PC-3 (cell line): ENCODE measurements around the gene LGALS9. TPM values are rescaled to one million over a fixed set of nuclear protein-coding genes. Genes with fewer than 3 reads are reported as not detected.

ENCODE experiments used
- ATAC-seq: fragments of 200-7000 bp; cut with Tn5 transposase; 2 replicates; pipeline ENCODE4 v1.9.1; 2020; ENCODE audit warnings: mild to moderate bottlenecking, moderate library complexity
- BruUV-seq: library from RNA; stranded (reverse); fragments of 400-500 nt; replicated peaks from 2 replicates; lab custom pipeline; 2021; lab: Mats Ljungman, UMichigan
- CTCF ChIA-PET: fragments of 300-600 bp; sonication (Branson Sonifier 250); formaldehyde crosslinking; loops from one replicate; lab custom pipeline; 2022; ENCODE audit warnings: antibody characterized with exemption; lab: Charles Lee
- POLR2A ChIA-PET: fragments of 300-600 bp; sonication (Branson Sonifier 250); formaldehyde crosslinking; loops from one replicate; lab custom pipeline; 2022; ENCODE audit warnings: antibody characterized with exemption; ENCODE audit not compliant: unreplicated experiment; lab: Charles Lee
- DNase-seq: peaks from one replicate; pipeline ENCODE4 v3.0.0-alpha.2; 2015
- H2AFZ ChIP-seq: fragments of 300-600 bp; sonication (generic); 2 replicates; pipeline ENCODE4 v1.6.0; 2016; ENCODE audit warnings: antibody characterized with exemption, low read length
- H3F3A ChIP-seq: fragments of 300-600 bp; sonication (generic); one replicate; pipeline ENCODE4 v1.6.0; 2017; ENCODE audit warnings: antibody characterized with exemption, low read length, control low read depth, mild to moderate bottlenecking; ENCODE audit not compliant: unreplicated experiment
- H3K27ac ChIP-seq: fragments of 300-600 bp; sonication (generic); 2 replicates; pipeline ENCODE4 v1.5.1; 2016; ENCODE audit warnings: mild to moderate bottlenecking, low read length
- H3K27me3 ChIP-seq: fragments of 300-600 bp; sonication (generic); 2 replicates; pipeline ENCODE4 v1.6.1; 2016; ENCODE audit warnings: low read length, mixed read lengths
- H3K36me3 ChIP-seq: fragments of 300-600 bp; sonication (generic); 2 replicates; pipeline ENCODE4 v1.6.1; 2016; ENCODE audit warnings: low read depth, mixed run types, low read length, mixed read lengths
- H3K4me1 ChIP-seq: fragments of 300-600 bp; sonication (generic); 2 replicates; pipeline ENCODE4 v1.5.1; 2016; ENCODE audit warnings: low read length; ENCODE audit not compliant: insufficient read depth
- H3K4me2 ChIP-seq: fragments of 300-600 bp; sonication (generic); 2 replicates; pipeline ENCODE4 v1.6.0; 2016; ENCODE audit warnings: low read length
- H3K4me3 ChIP-seq: fragments of 300-600 bp; sonication (generic); 2 replicates; pipeline ENCODE4 v1.5.1; 2016; ENCODE audit warnings: mild to moderate bottlenecking, low read length, mixed read lengths
- H3K79me2 ChIP-seq: fragments of 300-600 bp; sonication (generic); 2 replicates; pipeline ENCODE4 v1.6.1; 2017; ENCODE audit warnings: low read length, mixed read lengths
- H3K9ac ChIP-seq: fragments of 300-600 bp; sonication (generic); 2 replicates; pipeline ENCODE4 v1.6.0; 2016; ENCODE audit warnings: mild to moderate bottlenecking, low read length
- H3K9me2 ChIP-seq: fragments of 300-600 bp; sonication (generic); replicated peaks from 2 replicates; pipeline ENCODE4 v1.6.1; 2016; ENCODE audit warnings: mixed run types, low read length, mixed read lengths
- H3K9me3 ChIP-seq: fragments of 300-600 bp; sonication (generic); 2 replicates; pipeline ENCODE4 v1.6.1; 2016; ENCODE audit warnings: low read length, mixed read lengths
- H4K20me1 ChIP-seq: fragments of 300-600 bp; sonication (generic); 2 replicates; pipeline ENCODE4 v1.6.1; 2016; ENCODE audit warnings: low read length, mixed read lengths
- EZH2 ChIP-seq: fragments of 300-600 bp; sonication (generic); IDR thresholded peaks from one replicate; pipeline ENCODE4 v1.6.1; 2017; ENCODE audit warnings: antibody characterized with exemption, mild to moderate bottlenecking, low read length; ENCODE audit not compliant: unreplicated experiment
- EZH2phosphoT487 ChIP-seq: fragments of 300-600 bp; sonication (generic); IDR thresholded peaks from 2 replicates; pipeline ENCODE4 v1.6.1; 2018; ENCODE audit warnings: mild to moderate bottlenecking, antibody characterized with exemption, low read length, borderline replicate concordance
- intact Hi-C: fragments of 100-400 bp; cut with micrococcal nuclease; formaldehyde crosslinking; loops from 2 replicates; pipeline ENCODE4 v1.9.0; 2023
- total RNA-seq: library from RNA; depleted of rRNA; stranded (reverse); fragments of >200 nt; gene quantifications from 2 replicates; pipeline ENCODE4 v1.2.3, GENCODE V29; 2014
- TF ChIP-seq, protein P1 (sequence below): fragments of 300-600 bp; sonication (generic); conservative IDR thresholded peaks from 2 replicates; pipeline ENCODE4 v1.5.1; 2017; ENCODE audit warnings: antibody characterized with exemption, low read depth, mild to moderate bottlenecking, low read length

LGALS9 gene
- total RNA-seq, 1 experiment from 2014 or later, result 1.1 TPM

- Histone ChIP-seq H3K4me2 (no peak overlapping the region), H3K79me2 (no peaks in the 10 kb centered on the region), H4K20me1 (no peaks in the 10 kb centered on the region), H3K9ac (no peak overlapping the region), H3K9me3 (no peaks in the 10 kb centered on the region), H2AFZ (no peak overlapping the region), H3K36me3 (no peaks in the 10 kb centered on the region), H3K4me3 (no peak overlapping the region), H3F3A (no peaks in the 10 kb centered on the region), H3K9me2 (no peaks in the 10 kb centered on the region), H3K27ac (no peak overlapping the region), H3K27me3 (no peaks in the 10 kb centered on the region), H3K4me1 (peaks cover 3% of the 10 kb centered on the region)
- DNase-seq (no peak), ATAC-seq (no peak)
- ChIA-PET CTCF (no interaction called here), POLR2A (no interaction called here)
- TF ChIP-seq, protein P1, sequence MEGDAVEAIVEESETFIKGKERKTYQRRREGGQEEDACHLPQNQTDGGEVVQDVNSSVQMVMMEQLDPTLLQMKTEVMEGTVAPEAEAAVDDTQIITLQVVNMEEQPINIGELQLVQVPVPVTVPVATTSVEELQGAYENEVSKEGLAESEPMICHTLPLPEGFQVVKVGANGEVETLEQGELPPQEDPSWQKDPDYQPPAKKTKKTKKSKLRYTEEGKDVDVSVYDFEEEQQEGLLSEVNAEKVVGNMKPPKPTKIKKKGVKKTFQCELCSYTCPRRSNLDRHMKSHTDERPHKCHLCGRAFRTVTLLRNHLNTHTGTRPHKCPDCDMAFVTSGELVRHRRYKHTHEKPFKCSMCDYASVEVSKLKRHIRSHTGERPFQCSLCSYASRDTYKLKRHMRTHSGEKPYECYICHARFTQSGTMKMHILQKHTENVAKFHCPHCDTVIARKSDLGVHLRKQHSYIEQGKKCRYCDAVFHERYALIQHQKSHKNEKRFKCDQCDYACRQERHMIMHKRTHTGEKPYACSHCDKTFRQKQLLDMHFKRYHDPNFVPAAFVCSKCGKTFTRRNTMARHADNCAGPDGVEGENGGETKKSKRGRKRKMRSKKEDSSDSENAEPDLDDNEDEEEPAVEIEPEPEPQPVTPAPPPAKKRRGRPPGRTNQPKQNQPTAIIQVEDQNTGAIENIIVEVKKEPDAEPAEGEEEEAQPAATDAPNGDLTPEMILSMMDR, result no peak
- TF ChIP-seq EZH2phosphoT487, result no peak
- no peak for TF ChIP-seq EZH2
- no TSS peak for BruUV-seq
- intact Hi-C loops, result no loop called here
These were observed 17.6 kb upstream of the LGALS9 start for GRCh38 chr17:27613433-27613832.

DNA sequence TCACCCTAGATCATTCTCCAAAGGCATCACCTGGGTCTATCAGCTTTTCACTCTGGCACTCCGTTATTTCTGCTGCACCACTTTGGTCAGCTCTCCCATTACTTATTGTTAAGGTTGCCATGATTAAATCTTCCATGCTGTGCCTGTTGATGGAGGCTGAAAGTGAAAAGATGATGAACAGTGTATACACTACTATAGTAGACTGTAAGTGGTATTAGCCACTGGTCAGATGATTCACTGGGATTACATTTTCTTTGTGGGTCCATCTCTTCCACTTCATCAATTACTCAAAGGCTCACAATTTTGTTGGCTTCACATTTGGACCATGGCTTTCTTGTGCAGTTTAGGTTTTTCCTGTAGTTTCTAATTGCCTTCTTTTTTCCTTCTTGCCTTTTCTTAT lies 15.9 kb upstream of the LGALS9 start:
- POLR2A ChIA-PET, result no interaction called here
- intact Hi-C loops, result no loop called here
- Histone ChIP-seq H3K9ac (no peak overlapping the region), H3K27me3 (no peaks in the 10 kb centered on the region), H3K4me2 (no peak overlapping the region), H3K9me2 (no peaks in the 10 kb centered on the region), H3K27ac (no peak overlapping the region), H3K36me3 (no peaks in the 10 kb centered on the region), H2AFZ (no peak overlapping the region), H4K20me1 (no peaks in the 10 kb centered on the region), H3K9me3 (no peaks in the 10 kb centered on the region), H3K4me1 (no peaks in the 10 kb centered on the region), H3K4me3 (no peak overlapping the region), H3K79me2 (no peaks in the 10 kb centered on the region), H3F3A (no peaks in the 10 kb centered on the region)
- CTCF ChIA-PET, result no interaction called here
- ATAC-seq (no peak), DNase-seq (no peak)
- TF ChIP-seq EZH2 (no peak), EZH2phosphoT487 (no peak)
- TF ChIP-seq, protein P1, result no peak
- no TSS peak for BruUV-seq

- ATAC-seq (no peak), DNase-seq (no peak)
- Histone ChIP-seq H3K9ac (no peak overlapping the region), H3K27me3 (no peaks in the 10 kb centered on the region), H3K4me3 (no peak overlapping the region), H3K4me2 (no peak overlapping the region), H3K4me1 (no peaks in the 10 kb centered on the region), H3K27ac (no peak overlapping the region), H2AFZ (no peak overlapping the region), H4K20me1 (no peaks in the 10 kb centered on the region), H3K9me3 (no peaks in the 10 kb centered on the region), H3K9me2 (no peaks in the 10 kb centered on the region), H3F3A (no peaks in the 10 kb centered on the region), H3K36me3 (no peaks in the 10 kb centered on the region), H3K79me2 (no peaks in the 10 kb centered on the region)
- ChIA-PET POLR2A (no interaction called here), CTCF (no interaction called here)
- BruUV-seq, result no TSS peak
- TF ChIP-seq EZH2phosphoT487 (no peak), EZH2 (no peak)
- TF ChIP-seq, protein P1, result no peak
- intact Hi-C loops, result no loop called here
These were observed 14.6 kb upstream of the LGALS9 start for GRCh38 chr17:27616414-27616813.
